NT2/D1 (cell line): ENCODE data around the gene IDH3A.

Source experiments
- SUZ12 ChIP-seq: IDR thresholded peaks from 2 replicates; pipeline ENCODE4 v1.6.1; 2011; ENCODE audit not compliant: insufficient read length, insufficient read depth; ENCODE audit errors: extremely low read depth
- ZNF274 ChIP-seq: IDR thresholded peaks from 2 replicates; pipeline ENCODE4 v1.6.1; 2011; ENCODE audit warnings: mild to moderate bottlenecking, low read depth, low read length

- no peak for TF ChIP-seq SUZ12
- TF ChIP-seq ZNF274, result no peak
These were observed 58.6 kb downstream of the IDH3A start for GRCh38 chr15:78207641-78208340.
